Trophoblast cell (in vitro differentiated cells and primary cell): ENCODE results near the gene DAO.

ENCODE experiments used
- DNase-seq, 2 donors: peaks; one replicate each; pipeline ENCODE4 v3.0.0-alpha.2; 2016
- H2AFZ ChIP-seq: 2 replicates; pipeline ENCODE4 v1.6.1; 2013; ENCODE audit warnings: low read length, moderate library complexity, mild to moderate bottlenecking; ENCODE audit not compliant: insufficient read depth, poor library complexity
- H2AK5ac ChIP-seq: 2 replicates; pipeline ENCODE4 v1.6.1; 2013; ENCODE audit warnings: mild to moderate bottlenecking, low read length
- H2BK120ac ChIP-seq: 2 replicates; pipeline ENCODE4 v1.6.1; 2013; ENCODE audit warnings: low read length, mild to moderate bottlenecking, moderate library complexity; ENCODE audit not compliant: insufficient read depth, poor library complexity
- H2BK12ac ChIP-seq: 2 replicates; pipeline ENCODE4 v1.6.1; 2013; ENCODE audit warnings: mild to moderate bottlenecking, low read length, moderate library complexity
- H2BK5ac ChIP-seq: 2 replicates; pipeline ENCODE4 v1.6.1; 2013; ENCODE audit warnings: low read length, low read depth, moderate library complexity, mild to moderate bottlenecking; ENCODE audit not compliant: poor library complexity
- H3K14ac ChIP-seq: 2 replicates; pipeline ENCODE4 v1.6.1; 2013; ENCODE audit warnings: mild to moderate bottlenecking, low read length
- H3K18ac ChIP-seq: 2 replicates; pipeline ENCODE4 v1.6.1; 2013; ENCODE audit warnings: mild to moderate bottlenecking, low read length
- H3K23ac ChIP-seq: 2 replicates; pipeline ENCODE4 v1.6.1; 2013; ENCODE audit warnings: low read length
- H3K27ac ChIP-seq: 2 replicates; pipeline ENCODE4 v1.5.1; 2013; ENCODE audit warnings: low read depth, mild to moderate bottlenecking, inconsistent platforms, low read length, moderate library complexity
- H3K27me3 ChIP-seq: 2 replicates; pipeline ENCODE4 v1.6.1; 2013; ENCODE audit warnings: inconsistent platforms, mild to moderate bottlenecking, low read length, moderate library complexity; ENCODE audit not compliant: insufficient read depth
- H3K36me3 ChIP-seq, 2 experiments: 1 replicate in 1 of 2; 2 replicates in 1 of 2; pipeline ENCODE4 v1.6.1; 2013; ENCODE audit warnings: low read length in 2 of 2, mild to moderate bottlenecking in 2 of 2, moderate library complexity in 1 of 2; ENCODE audit not compliant: insufficient read depth in 2 of 2, control insufficient read depth in 1 of 2
- H3K4ac ChIP-seq: 2 replicates; pipeline ENCODE4 v1.6.1; 2013; ENCODE audit warnings: low read depth, mild to moderate bottlenecking, low read length, moderate library complexity
- H3K4me1 ChIP-seq, 2 experiments: 1 replicate in 1 of 2; 2 replicates in 1 of 2; pipeline ENCODE4 v1.6.1; 2013; ENCODE audit warnings: low read length in 2 of 2, mild to moderate bottlenecking in 2 of 2, moderate library complexity in 1 of 2; ENCODE audit not compliant: insufficient read depth in 2 of 2, control insufficient read depth in 1 of 2
- H3K4me2 ChIP-seq: 2 replicates; pipeline ENCODE4 v1.6.1; 2013; ENCODE audit warnings: inconsistent platforms, mild to moderate bottlenecking, low read length, moderate library complexity
- H3K4me3 ChIP-seq: 2 replicates; pipeline ENCODE4 v1.5.1; 2013; ENCODE audit warnings: mild to moderate bottlenecking, low read depth, low read length, inconsistent platforms
- H3K79me1 ChIP-seq: one replicate; pipeline ENCODE4 v1.6.1; 2013; ENCODE audit warnings: low read length
- H3K79me2 ChIP-seq: 2 replicates; pipeline ENCODE4 v1.6.1; 2013; ENCODE audit warnings: low read length, mild to moderate bottlenecking; ENCODE audit not compliant: control insufficient read depth, insufficient read depth, poor library complexity
- H3K9ac ChIP-seq: 2 replicates; pipeline ENCODE4 v1.6.1; 2013; ENCODE audit warnings: mild to moderate bottlenecking, low read length
- H3K9me3 ChIP-seq: 2 replicates; pipeline ENCODE4 v1.6.1; 2013; ENCODE audit warnings: low read depth, mild to moderate bottlenecking, control low read depth, inconsistent platforms, low read length; ENCODE audit not compliant: insufficient read depth
- H4K12ac ChIP-seq: 2 replicates; pipeline ENCODE4 v1.6.1; 2013; ENCODE audit warnings: low read depth, mild to moderate bottlenecking, low read length, moderate library complexity
- H4K8ac ChIP-seq: 2 replicates; pipeline ENCODE4 v1.6.1; 2013; ENCODE audit warnings: low read depth, mild to moderate bottlenecking, low read length, moderate library complexity
- H4K91ac ChIP-seq: one replicate; pipeline ENCODE4 v1.6.1; 2013; ENCODE audit warnings: low read depth, mild to moderate bottlenecking, low read length, moderate library complexity
- WGBS: extraction: QIAGEN DNeasy Blood & Tissue Kit; methylation state at CpG from one replicate; pipeline ENCODE4 v1.1.7; 2013; ENCODE audit warnings: missing lambda C conversion rate; ENCODE audit not compliant: insufficient read length, insufficient coverage; ENCODE audit errors: extremely low coverage; 5-methylcytosine and 5-hydroxymethylcytosine counted together

Gene DAO

GRCh38 chr12:108850854-108851573 is 28.9 kb upstream of the DAO start:
- Histone ChIP-seq H2AK5ac (no peak overlapping the region), H3K27ac (no peak overlapping the region), H2BK120ac (no peak overlapping the region), H3K27me3 (no peaks in the 10 kb centered on the region), H2BK12ac (no peak overlapping the region), H3K4me2 (no peak overlapping the region), H3K4me3 (no peak overlapping the region), H4K12ac (no peak overlapping the region), H4K91ac (no peak overlapping the region), H3K9ac (no peak overlapping the region), H3K9me3 (no peaks in the 10 kb centered on the region), H3K79me1 (peaks cover 18% of the 10 kb centered on the region), H3K14ac (no peak overlapping the region), H3K36me3 (peaks cover 41 to 47% of the 10 kb centered on the region in 2 experiments), H3K4ac (peak overlapping the region; percentile 44), H3K4me1 (peaks cover 22 to 37% of the 10 kb centered on the region in 2 experiments), H3K79me2 (peaks cover 25% of the 10 kb centered on the region), H2AFZ (no peak overlapping the region), H3K18ac (no peak overlapping the region), H2BK5ac (peak overlapping the region; percentile 32), H4K8ac (peak overlapping the region; percentile 31), H3K23ac (no peak overlapping the region)
- WGBS = no CpG with 5 or more reads among the region's 9 CpGs
- peak; percentile 36 to 40 for DNase-seq

- H3K4ac ChIP-seq = peak overlapping the region; percentile 68
- no peaks in the 10 kb centered on the region for H3K27me3 ChIP-seq
- DNase-seq = no peak
- no peak overlapping the region for H3K4me2 ChIP-seq
- peaks cover 38% of the 10 kb centered on the region for H3K79me2 ChIP-seq
- H3K23ac ChIP-seq = no peak overlapping the region
- peaks cover 18 to 31% of the 10 kb centered on the region in 2 experiments for H3K4me1 ChIP-seq
- no peak overlapping the region for H2BK5ac ChIP-seq
- no peak overlapping the region for H3K4me3 ChIP-seq
- H3K79me1 ChIP-seq = peaks cover 34% of the 10 kb centered on the region
- H2BK12ac ChIP-seq = peak overlapping the region; percentile 30
- peak overlapping the region; percentile 22 for H4K8ac ChIP-seq
- no peak overlapping the region for H2AFZ ChIP-seq
- H2AK5ac ChIP-seq = no peak overlapping the region
- H2BK120ac ChIP-seq = no peak overlapping the region
- WGBS = no CpG with 5 or more reads among the region's 16 CpGs
- H3K9me3 ChIP-seq = peaks cover 3% of the 10 kb centered on the region
- no peak overlapping the region for H4K12ac ChIP-seq
- peaks cover 25 to 30% of the 10 kb centered on the region in 2 experiments for H3K36me3 ChIP-seq
- no peak overlapping the region for H4K91ac ChIP-seq
- peak overlapping the region; percentile 35 for H3K18ac ChIP-seq
- peak overlapping the region; percentile 19 for H3K14ac ChIP-seq
- peak overlapping the region; percentile 30 for H3K27ac ChIP-seq
- no peak overlapping the region for H3K9ac ChIP-seq
Observed at GRCh38 chr12:108852674-108853309, 27.1 kb upstream of the DAO start.

- H4K91ac ChIP-seq = peak overlapping the region; percentile 31
- peaks cover 35% of the 10 kb centered on the region for H3K79me1 ChIP-seq
- peak overlapping the region; percentile 84 for H3K4ac ChIP-seq
- peak overlapping the region; percentile 46 for H2BK5ac ChIP-seq
- H3K18ac ChIP-seq = peak overlapping the region; percentile 88
- H3K23ac ChIP-seq = no peak overlapping the region
- WGBS = no CpG with 5 or more reads among the region's 10 CpGs
- peak overlapping the region; percentile 14 for H3K14ac ChIP-seq
- peak overlapping the region; percentile 23 for H2BK12ac ChIP-seq
- no peak overlapping the region for H3K9ac ChIP-seq
- peak overlapping the region; percentile 47 for H2AK5ac ChIP-seq
- H3K27me3 ChIP-seq = no peaks in the 10 kb centered on the region
- no peak overlapping the region for H4K8ac ChIP-seq
- peak overlapping the region; percentile 54 for H2BK120ac ChIP-seq
- peaks cover 18 to 32% of the 10 kb centered on the region in 2 experiments for H3K4me1 ChIP-seq
- no peak overlapping the region for H3K4me3 ChIP-seq
- peak overlapping the region; percentile 9 for H3K4me2 ChIP-seq
- no peak overlapping the region for H3K27ac ChIP-seq
- H3K36me3 ChIP-seq = peaks cover 21 to 24% of the 10 kb centered on the region in 2 experiments
- H3K9me3 ChIP-seq = peaks cover 3% of the 10 kb centered on the region
- H3K79me2 ChIP-seq = peaks cover 38% of the 10 kb centered on the region
- no peak overlapping the region for H4K12ac ChIP-seq
- DNase-seq = no peak
- H2AFZ ChIP-seq = no peak overlapping the region
Observed at GRCh38 chr12:108853426-108853825, 26.5 kb upstream of the DAO start.

GRCh38 chr12:108853981-108854446 is 25.9 kb upstream of the DAO start:
- H2AK5ac ChIP-seq = no peak overlapping the region
- H2BK120ac ChIP-seq = no peak overlapping the region
- H3K27ac ChIP-seq = peak overlapping the region; percentile 44
- no peak overlapping the region for H2BK5ac ChIP-seq
- H3K9ac ChIP-seq = no peak overlapping the region
- H3K18ac ChIP-seq = peak overlapping the region; percentile 41
- peaks cover 23 to 37% of the 10 kb centered on the region in 2 experiments for H3K4me1 ChIP-seq
- WGBS = no CpG with 5 or more reads among the region's 1 CpG
- no peaks in the 10 kb centered on the region for H3K27me3 ChIP-seq
- H4K12ac ChIP-seq = no peak overlapping the region
- DNase-seq = peak in 1 of 2 donors; percentile 24
- H2AFZ ChIP-seq = no peak overlapping the region
- peak overlapping the region; percentile 84 for H3K4ac ChIP-seq
- peak overlapping the region; percentile 25 for H4K91ac ChIP-seq
- no peak overlapping the region for H3K4me3 ChIP-seq
- peaks cover 38% of the 10 kb centered on the region for H3K79me2 ChIP-seq
- peak overlapping the region; percentile 19 for H3K4me2 ChIP-seq
- no peak overlapping the region for H3K23ac ChIP-seq
- H3K14ac ChIP-seq = no peak overlapping the region
- H2BK12ac ChIP-seq = no peak overlapping the region
- no peak overlapping the region for H4K8ac ChIP-seq
- H3K79me1 ChIP-seq = peaks cover 35% of the 10 kb centered on the region
- H3K36me3 ChIP-seq = peaks cover 17 to 18% of the 10 kb centered on the region in 2 experiments
- H3K9me3 ChIP-seq = peaks cover 3% of the 10 kb centered on the region
